Heart right ventricle (tissue), 16 donors: ENCODE data around the gene CSMD2. TPM values are rescaled to one million over a fixed set of nuclear protein-coding genes. Genes with fewer than 3 reads are reported as not detected.

Source experiments
- ATAC-seq, 8 donors: fragments of 200-7000 bp; cut with Tn5 transposase; one replicate each; pipeline ENCODE4 v1.9.1; 2020; ENCODE audit warnings: mild to moderate bottlenecking in 8 of 8, moderate library complexity in 8 of 8, moderate number of reproducible peaks in 1 of 8
- DNase-seq, 2 donors: peaks; one replicate each; pipeline ENCODE4 v3.0.0-alpha.2; 2020
- H3K27ac ChIP-seq, 10 donors: fragments of 200-600 bp; sonication (generic) in 2 of 10; one replicate each; pipeline versions ENCODE4 v1.5.0 to v1.8.0; 2020 to 2022; ENCODE audit warnings: mild to moderate bottlenecking in 3 of 10
- H3K27me3 ChIP-seq, 7 donors: fragments of 200-600 bp; one replicate each; pipeline ENCODE4 v1.8.0; 2021 to 2022; ENCODE audit warnings: mild to moderate bottlenecking in 2 of 7
- H3K36me3 ChIP-seq, 9 donors: fragments of 200-600 bp; sonication (generic) in 1 of 9; one replicate each; pipeline versions ENCODE4 v1.5.0 to v1.8.0; 2020 to 2022; ENCODE audit warnings: mild to moderate bottlenecking in 2 of 9
- H3K4me1 ChIP-seq, 9 donors: fragments of 200-600 bp; sonication (generic) in 1 of 9; one replicate each; pipeline versions ENCODE4 v1.5.0 to v1.8.0; 2020 to 2022; ENCODE audit warnings: mild to moderate bottlenecking in 4 of 9
- H3K4me3 ChIP-seq, 10 donors: fragments of 200-600 bp; sonication (generic) in 2 of 10; one replicate each; pipeline versions ENCODE4 v1.5.0 to v1.8.0; 2020 to 2022; ENCODE audit warnings: mild to moderate bottlenecking in 7 of 10, moderate library complexity in 2 of 10
- H3K9me3 ChIP-seq, 11 donors: fragments of 200-600 bp in 10 of 11; sonication (generic) in 2 of 11; one replicate each; pipeline versions ENCODE4 v1.5.0 to v1.8.0; 2013 to 2022; ENCODE audit warnings: mild to moderate bottlenecking in 2 of 11, control low read depth in 1 of 11, moderate library complexity in 1 of 11
- CTCF ChIP-seq, 9 donors: fragments of 200-600 bp; sonication (generic) in 2 of 9; IDR thresholded peaks; one replicate each; pipeline versions ENCODE4 v1.5.0 to v1.8.0; 2021 to 2022; ENCODE audit warnings: antibody characterized with exemption in 9 of 9, mild to moderate bottlenecking in 5 of 9, moderate library complexity in 1 of 9
- WGBS, 2 donors: extraction: QIAGEN DNeasy Blood & Tissue Kit; methylation state at CpG; one replicate each; pipeline ENCODE4 v1.1.7; 2013; ENCODE audit warnings: inconsistent platforms in 1 of 2; 5-methylcytosine and 5-hydroxymethylcytosine counted together
- intact Hi-C, 10 donors: fragments of 100-400 bp; cut with DNase I; formaldehyde crosslinking; loops; one replicate each; pipeline versions ENCODE4 v1.11.1 to v1.14.2; 2022
- polyA plus RNA-seq, 2 donors: library from polyadenylated mRNA; stranded (reverse); fragments of 200-250 nt; gene quantifications; one replicate each; pipeline ENCODE4 v1.2.3, GENCODE V29; 2013
- total RNA-seq, 10 donors: library from RNA; stranded (reverse); fragmentation: NEBNext Ultra II Directional in 3 of 10; extraction: Animal tissue kit (Norgen Biotek cat#: 25700) in 3 of 10; gene quantifications; one replicate each; pipeline versions ENCODE4 v1.2.1 to v1.2.4, GENCODE V29; 2021 to 2023
- donor health status: Arrhythmogenic right ventricular cardiomyopathy.
- donor health status: ischemic (EF 13 %, LVEDD 7.1; RV severe dilation, severe dysfunction).
- donor health status: healthy with polysubstance abuse.
- donor health status: DM: no; HTN: yes; CAD: no.
- donor health status: DM: no; HTN: no; CAD: no.
- donor health status: ischemic (EF 25% LVEDD 6.9; RV normal size, moderate dysfunction).
- donor health status: ischemic (EF 25% LVEDD 5.7; RV mildly dilated, moderate dysfunction).
- donor health status: healthy.
- donor health status: DM: yes; HTN: yes; CAD: no.
- donor health status: Ischemic cardiomyopathy.
- donor health status: ischemic (EF 35%, LVEDD 5.7; RV mildly dilated, moderate dysfunction).
- donor health status: nonischemic (EF 11% LVEDD 7.7; RV severe dilation, severe dysfunction).
- donor health status: DM: yes; HTN: yes; CAD: no.
- donor health status: PGD.
- donor health status: ischemic (EF 29% LVEDD 5.4; RV normal size, mild dysfunction).
- donor health status: nonischemic (EF 23%, LVEDD 6.1; RV moderate dilation, normal function).

Gene CSMD2
- total and polyA plus RNA-seq, 12 donors, result 0.04 to 0.97 (median 0.14) TPM; not detected in 1

GRCh38 chr1:33497410-33497809 lies 667.6 kb downstream of the CSMD2 start:
- Histone ChIP-seq H3K9me3 (peaks cover 0 to 53% (median 32%) of the 10 kb centered on the region in 11 donors), H3K27me3 (no peaks in the 10 kb centered on the region), H3K36me3 (peaks cover 0 to 59% (median 35%) of the 10 kb centered on the region in 9 donors), H3K27ac (no peak overlapping the region), H3K4me3 (no peak overlapping the region), H3K4me1 (no peaks in the 10 kb centered on the region)
- intact Hi-C loops, result loop anchor here in 1 of 10 donors (10.0 kb wide), 1 partner anchor 127 kb away; no protein-coding TSS in a partner anchor
- DNase-seq (no peak), ATAC-seq (no peak)
- no peak for TF ChIP-seq CTCF (IDR thresholded peaks at IDR 0.05)
- WGBS, 2 donors, result 94 to 100% methylated on average over 1 of the region's 1 CpG

GRCh38 chr1:33494929-33495328 lies 670.1 kb downstream of the CSMD2 start:
- Histone ChIP-seq H3K4me3 (no peak overlapping the region), H3K27me3 (no peaks in the 10 kb centered on the region), H3K9me3 (peaks cover 0 to 66% (median 32%) of the 10 kb centered on the region in 11 donors), H3K36me3 (peaks cover 0 to 83% (median 59%) of the 10 kb centered on the region in 9 donors), H3K4me1 (no peaks in the 10 kb centered on the region), H3K27ac (no peak overlapping the region)
- ATAC-seq, result no peak
- WGBS, 2 donors, result 97 to 98% methylated on average over 9 of the region's 9 CpGs
- no peak for DNase-seq
- intact Hi-C loops, result loop anchor here in 1 of 10 donors (10.0 kb wide), 1 partner anchor 130 kb away; no protein-coding TSS in a partner anchor
- no peak for TF ChIP-seq CTCF (IDR thresholded peaks at IDR 0.05)

- Histone ChIP-seq H3K9me3 (peaks cover 0 to 40% (median 21%) of the 10 kb centered on the region in 11 donors), H3K27me3 (no peaks in the 10 kb centered on the region), H3K4me3 (no peak overlapping the region), H3K4me1 (no peaks in the 10 kb centered on the region), H3K36me3 (peaks cover 0 to 96% (median 67%) of the 10 kb centered on the region in 9 donors), H3K27ac (no peak overlapping the region)
- no peak for TF ChIP-seq CTCF (IDR thresholded peaks at IDR 0.05)
- DNase-seq (no peak), ATAC-seq (no peak)
- 91 to 98% methylated on average over 2 of the region's 2 CpGs for WGBS, 2 donors
- intact Hi-C loops, result no loop called here
Observed at GRCh38 chr1:33488624-33489023, 676.4 kb downstream of the CSMD2 start.

- H3K4me3 ChIP-seq, result no peak overlapping the region
- ATAC-seq (no peak), DNase-seq (no peak)
- no peak overlapping the region for H3K27ac ChIP-seq
- peaks cover 0 to 32% (median 13%) of the 10 kb centered on the region in 11 donors for H3K9me3 ChIP-seq
- H3K36me3 ChIP-seq, result peaks cover 0 to 80% (median 42%) of the 10 kb centered on the region in 9 donors
- intact Hi-C loops, result no loop called here
- H3K27me3 ChIP-seq, result no peaks in the 10 kb centered on the region
- H3K4me1 ChIP-seq, result peaks cover 0 to 7% (median 0%) of the 10 kb centered on the region in 9 donors
- no peak for TF ChIP-seq CTCF (IDR thresholded peaks at IDR 0.05)
- WGBS, 2 donors, result 97% methylated on average over 2 of the region's 2 CpGs
Observed at GRCh38 chr1:33482412-33482811, 682.6 kb downstream of the CSMD2 start.
